ENCODE results near the gene TNFAIP8L3.

Gene TNFAIP8L3

DNA sequence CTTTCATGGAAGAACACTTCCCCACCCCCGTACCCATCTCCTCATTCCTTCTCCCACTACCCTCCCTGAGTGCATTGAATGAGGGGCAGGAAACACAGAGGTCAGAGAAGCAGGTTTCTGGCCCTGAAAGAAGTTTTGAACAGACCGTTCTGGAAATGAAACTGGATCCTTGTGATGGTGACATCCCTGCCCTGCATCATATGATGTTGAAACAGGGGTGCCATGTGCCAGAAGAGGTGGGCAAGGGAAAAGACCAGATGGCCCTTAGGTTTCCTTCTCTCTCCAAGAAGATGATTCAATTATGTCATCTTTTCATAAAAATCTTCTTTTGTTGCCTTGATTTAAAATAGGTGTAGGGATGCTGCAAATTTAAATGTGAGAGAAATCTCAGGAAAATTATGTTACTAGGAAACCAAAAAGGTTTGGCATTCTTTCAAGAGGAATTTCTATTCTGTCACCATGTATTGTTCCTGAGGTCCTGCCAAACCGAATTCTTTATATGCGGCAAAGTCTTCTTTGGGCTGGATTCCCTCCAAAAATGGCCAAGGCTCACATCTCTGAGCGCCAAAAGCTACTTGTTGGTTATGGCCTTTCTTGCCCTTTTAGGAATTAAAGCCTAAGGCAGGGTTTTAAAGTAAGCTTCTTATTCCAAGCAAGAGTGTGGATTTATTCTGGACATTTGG, 19.9 kb upstream of the TNFAIP8L3 start:
- no peak for DNase-seq

DNA sequence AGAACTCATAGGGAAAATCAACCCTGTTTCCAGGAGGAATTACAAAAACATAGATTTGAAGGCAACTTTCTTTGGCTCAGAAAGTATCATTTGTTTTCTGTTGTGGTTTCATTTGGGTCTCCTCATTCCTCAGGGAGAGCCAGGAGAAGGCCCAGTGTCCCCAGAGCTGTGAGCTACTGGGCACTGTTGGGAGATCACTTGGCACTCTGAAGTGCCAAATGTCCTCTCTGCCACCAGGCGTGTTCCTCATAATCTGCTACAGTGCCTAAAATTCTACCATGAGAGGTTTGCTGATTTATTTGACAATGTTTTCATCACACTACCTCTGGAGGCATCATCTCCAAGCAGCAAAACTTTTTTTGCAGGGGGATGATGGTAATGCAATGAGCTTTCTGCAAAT, 17.4 kb upstream of the TNFAIP8L3 start:
- no peak for DNase-seq

DNA sequence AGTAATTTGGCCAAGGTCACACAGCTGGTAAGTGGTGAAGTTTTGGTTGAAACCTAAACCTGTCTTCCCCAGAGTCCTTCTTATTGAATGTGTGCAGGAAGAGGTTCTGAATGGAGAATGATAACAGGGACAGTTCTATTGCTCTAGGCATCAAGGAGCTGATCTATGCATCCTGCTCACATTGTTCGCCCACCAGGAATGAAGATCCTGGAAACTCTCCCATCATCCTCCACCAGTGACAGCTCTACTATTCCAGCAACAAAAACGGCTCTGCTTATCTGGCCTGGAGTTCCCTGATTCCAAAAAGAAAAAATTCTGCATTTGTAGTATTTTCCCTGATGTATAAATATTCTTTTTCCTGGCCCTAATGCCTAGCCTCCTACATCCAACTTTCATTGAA, 16.4 kb upstream of the TNFAIP8L3 start:
- DNase-seq = no peak

DNA sequence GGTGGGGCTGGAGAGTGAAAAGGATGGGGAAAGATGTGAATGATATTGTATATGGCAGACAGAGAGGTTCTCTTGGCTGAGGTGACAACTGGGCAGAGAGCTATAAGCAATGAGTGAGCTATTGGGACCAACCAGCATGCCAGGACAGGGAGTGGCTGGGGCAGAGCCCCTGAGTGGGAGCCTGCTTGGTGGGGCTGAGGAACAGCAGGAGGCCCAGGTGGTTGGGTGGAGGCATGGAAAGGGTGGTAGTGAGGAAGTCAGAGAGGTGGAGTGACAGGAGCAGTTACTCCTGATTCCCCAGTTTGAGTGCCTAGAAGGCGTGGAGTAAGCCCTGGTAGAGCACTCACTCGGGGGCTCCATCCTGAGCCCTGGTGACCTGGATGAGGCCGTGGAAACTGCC, 15.5 kb upstream of the TNFAIP8L3 start:
- DNase-seq = no peak

DNA sequence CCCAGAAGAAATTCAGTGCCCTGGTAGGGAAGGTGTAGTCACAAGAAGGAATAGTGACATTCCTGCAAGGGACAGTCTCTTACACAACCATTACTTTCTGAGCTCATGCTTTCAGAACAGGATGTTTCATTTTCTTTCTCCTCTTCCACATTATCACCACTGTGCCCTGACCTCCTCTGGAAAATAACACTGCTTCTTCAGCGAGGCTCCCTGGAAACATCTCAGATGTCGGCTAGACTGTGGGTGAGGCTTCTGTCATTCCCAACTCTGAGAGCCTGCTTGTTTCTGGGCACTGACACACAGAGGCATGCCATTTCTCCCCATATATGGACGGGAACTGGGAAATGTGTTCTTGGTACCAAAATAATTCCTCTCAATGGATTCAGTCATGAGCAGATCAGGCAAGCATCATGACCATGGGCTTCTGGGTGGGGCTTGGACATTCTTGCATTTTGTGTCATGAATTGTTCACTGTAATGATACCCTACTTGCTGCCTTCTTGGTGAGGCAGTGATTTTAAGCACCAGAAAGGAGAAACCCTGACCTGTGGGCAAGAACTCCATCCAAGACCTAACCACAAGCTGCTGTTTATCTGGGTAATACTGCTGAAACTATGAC, 14.3 kb upstream of the TNFAIP8L3 start:
- no peak for DNase-seq

DNA sequence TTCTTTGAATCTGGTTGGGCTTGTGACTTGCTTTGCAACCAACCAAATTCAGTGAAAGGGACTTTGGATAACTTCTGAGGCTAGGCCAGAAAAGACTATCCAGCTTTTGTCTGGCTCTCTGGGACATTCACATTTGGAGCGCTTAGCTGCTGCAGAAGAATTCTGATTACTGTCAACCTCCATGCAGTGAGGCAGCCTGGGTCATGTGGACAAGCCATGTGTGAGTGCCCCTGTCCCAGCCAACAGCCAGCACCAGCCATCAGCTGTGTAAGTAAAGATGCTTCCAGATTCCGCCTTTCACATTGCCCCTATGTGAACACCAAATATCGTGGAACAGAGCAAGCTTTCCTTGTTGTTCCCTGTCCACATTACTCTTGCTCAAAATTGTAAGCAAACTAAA, 12.9 kb upstream of the TNFAIP8L3 start:
- DNase-seq = no peak

DNA sequence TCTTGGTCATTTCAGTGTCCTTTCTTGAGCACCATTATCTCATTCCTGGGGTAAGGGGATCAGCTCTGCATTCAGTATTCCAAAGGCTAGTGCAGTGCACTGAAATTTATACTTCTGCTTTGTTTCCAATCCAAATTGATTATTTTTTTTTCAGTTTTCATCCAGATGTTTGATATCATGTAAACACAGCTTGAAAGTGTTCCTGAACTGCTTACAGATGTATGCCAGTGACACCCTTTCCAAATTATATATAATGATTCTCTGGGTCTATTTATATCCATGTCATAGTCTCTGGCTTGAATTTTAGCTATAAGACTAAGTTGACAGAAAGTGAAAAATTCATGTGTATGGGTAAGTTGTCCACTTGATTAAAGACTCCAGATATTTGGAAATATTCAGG, 11.8 kb upstream of the TNFAIP8L3 start:
- DNase-seq = no peak

DNA sequence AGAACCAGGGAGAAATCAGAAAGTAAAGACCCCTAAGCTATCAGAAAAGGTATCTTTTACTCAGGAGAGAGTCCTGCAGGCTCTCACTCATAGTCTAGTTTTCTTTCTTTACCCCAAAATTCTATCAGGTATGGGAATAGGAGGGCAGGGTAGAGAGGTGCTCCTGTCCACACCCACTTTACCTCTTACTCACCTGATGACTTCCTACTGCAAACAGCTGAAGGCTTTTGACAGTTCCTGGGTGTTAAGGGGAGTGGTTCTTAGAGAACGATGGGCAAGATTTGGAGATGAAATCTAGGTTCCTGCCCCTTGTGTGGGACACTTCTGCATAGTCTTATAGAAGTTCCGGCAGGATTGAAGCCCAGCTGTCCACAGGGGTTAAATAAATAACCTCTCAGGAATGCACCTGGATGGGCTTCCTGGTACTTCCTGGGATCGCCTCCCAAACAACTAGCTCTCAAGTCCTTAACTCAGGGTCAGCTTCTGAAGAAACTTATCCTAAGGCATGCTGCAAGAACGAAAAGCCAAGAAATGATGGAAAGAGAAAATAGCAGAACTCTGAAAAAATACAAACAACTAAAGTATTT, 10.8 kb upstream of the TNFAIP8L3 start:
- no peak for DNase-seq

DNA sequence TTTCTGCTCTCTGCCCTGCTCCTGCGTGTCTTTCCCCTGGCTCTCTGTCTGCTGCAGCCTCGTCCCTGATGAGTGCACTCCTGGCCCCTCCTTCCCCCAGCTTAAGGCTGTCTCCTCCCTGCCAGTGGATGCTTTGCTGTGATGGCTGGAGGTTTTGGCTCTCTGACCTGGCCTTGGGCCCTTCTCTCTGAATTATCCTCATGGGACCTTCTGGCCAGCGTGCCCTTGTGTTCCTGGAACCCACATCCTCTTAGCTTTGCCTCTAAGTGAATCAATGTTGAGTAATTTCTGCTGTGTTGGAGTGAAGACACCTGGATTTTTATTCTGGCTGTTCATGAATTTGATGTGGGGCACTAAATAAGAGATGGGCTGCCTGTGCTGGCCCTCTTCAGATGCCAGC, 9.8 kb upstream of the TNFAIP8L3 start:
- no peak for DNase-seq

DNA sequence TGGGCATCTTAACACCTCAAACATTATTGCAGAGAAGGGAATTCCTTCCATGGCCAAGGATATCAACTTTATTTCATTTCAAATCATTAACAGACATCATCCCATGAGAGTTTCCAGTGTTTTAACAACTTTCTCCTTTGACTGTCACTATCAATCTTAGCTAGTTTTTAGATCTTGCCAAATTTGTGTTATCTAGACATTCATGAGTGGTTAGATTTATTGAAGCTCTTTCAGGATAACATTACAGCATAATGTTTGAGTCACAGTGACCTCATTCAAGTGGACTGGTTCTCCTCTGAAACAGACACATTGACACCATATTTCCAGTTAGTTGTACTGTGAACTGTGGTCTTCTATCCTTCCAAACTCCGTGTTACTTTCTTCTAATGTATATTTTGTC, 8.6 kb upstream of the TNFAIP8L3 start:
- DNase-seq = no peak

DNA sequence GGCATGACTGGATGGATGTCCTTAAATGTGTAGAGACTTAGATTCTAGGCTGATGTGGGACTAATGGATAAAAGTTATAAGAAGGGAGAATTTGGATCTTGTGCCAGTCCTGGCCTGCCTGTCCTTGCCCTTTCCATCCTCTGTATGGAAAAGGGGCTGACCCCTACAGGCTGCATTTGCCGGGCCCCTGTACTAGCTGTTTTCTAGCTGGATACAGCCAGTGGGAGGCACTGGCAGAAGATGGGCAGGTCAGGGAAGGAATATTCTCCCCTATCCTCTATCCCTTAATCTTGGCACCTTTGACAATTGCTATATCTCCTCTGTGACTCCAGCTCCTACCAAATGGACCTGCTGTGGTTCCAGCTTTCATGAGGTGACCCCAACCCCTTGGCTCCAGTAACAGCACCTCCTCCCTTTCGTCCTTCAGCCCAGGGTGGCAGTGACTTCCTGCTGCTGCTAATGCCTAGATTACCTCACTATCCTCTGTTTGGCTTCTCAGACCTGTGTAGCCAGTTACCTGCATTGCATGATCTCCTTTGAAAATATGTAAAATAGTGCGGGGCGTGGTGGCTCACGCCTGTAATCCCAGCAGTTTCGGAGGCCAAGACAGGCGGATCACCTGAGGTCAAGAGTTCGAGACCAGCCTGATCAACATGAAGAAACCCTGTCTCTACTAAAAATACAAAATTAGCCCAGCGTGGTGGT, 6.2 kb upstream of the TNFAIP8L3 start:
- no peak for DNase-seq

DNA sequence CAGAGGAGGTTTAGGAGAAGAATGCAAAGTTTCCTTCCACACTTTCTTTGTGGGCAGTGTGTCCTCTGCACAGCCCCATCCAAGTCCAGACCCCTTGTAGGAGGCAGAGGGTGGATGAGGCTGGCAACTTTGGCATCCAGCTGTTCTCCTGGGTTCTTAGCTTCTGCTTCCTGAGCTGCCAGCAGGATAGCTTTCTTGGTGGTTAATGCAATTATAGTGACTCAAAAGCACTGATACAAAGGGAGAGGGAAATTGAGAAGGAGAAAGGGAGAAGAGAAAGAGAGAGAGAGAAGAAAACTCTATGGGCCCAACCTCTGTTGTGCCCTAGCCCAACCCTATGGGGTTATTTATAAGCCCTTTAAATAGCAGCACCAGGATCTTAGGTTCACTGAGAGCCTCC, 4.5 kb upstream of the TNFAIP8L3 start:
- DNase-seq = no peak

DNA sequence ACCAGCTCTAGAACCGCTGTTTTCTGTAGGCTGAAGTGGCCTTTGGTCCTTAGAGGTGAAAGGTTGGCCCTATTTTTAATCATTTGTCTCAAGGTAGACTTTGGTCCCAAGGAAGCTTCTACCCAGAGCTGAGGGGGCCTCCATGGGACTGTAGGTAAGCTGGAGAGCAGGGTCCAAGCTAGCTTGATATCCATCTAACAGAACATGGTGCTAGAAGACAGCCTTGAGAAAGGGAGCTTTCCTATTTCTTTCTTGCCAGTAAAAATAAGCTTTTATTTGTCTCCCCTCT, 3.6 kb upstream of the TNFAIP8L3 start:
- DNase-seq = no peak

DNA sequence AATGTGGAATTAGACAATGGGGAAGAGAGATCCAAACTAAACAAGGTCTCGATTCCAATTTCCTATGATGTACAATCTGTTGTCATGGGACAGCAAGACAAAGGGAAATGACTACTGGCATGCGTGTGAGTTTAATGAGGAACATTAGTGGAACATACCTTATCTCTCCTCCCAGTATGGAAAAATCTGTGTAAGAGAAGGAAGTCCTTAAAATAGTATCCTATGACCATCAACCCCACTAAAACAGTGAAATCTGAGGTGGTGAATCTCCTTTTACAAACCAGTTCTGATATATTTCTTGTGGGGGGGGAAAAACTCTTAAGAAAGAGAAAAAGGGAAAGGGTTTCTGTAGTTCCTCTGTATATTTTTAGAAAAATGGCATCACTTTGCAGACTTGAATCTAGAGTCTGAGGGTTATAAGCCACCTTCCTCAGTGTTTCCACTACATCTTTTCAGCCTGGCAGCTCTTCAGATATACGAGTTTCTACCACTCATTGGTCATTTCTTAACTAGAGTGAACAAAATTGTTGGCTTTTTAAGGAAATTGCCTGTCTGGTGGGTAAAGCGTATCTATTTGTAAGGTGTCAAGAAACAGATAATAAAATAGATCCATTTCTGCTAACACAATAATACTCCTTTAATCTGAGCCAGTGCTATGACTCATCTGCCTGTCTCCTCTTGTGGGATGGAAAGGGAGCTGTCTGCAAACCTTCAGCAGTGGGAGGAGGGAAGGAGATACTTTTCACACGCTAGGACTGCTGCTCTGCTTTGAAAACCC, 3.0 kb upstream of the TNFAIP8L3 start:
- no peak for DNase-seq

DNA sequence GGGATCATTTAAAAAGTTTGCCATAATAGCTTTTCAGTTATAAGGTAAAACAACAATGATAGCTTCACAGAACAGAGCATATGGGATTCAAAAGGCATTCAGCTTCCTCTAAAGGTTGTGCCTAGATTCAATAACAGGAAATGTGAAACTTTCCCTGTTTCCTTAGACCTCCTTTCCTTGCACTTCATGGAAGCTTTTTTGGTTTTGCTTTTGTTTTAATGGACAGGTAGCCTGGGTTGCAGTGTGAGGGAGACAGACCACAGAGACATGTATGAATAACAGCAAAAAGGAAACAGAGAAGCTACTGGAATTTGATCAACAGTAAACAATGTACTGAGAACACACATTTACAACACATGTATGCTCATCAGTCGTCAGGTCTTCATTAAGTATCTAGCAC, 2.3 kb upstream of the TNFAIP8L3 start:
- no peak for DNase-seq

DNA sequence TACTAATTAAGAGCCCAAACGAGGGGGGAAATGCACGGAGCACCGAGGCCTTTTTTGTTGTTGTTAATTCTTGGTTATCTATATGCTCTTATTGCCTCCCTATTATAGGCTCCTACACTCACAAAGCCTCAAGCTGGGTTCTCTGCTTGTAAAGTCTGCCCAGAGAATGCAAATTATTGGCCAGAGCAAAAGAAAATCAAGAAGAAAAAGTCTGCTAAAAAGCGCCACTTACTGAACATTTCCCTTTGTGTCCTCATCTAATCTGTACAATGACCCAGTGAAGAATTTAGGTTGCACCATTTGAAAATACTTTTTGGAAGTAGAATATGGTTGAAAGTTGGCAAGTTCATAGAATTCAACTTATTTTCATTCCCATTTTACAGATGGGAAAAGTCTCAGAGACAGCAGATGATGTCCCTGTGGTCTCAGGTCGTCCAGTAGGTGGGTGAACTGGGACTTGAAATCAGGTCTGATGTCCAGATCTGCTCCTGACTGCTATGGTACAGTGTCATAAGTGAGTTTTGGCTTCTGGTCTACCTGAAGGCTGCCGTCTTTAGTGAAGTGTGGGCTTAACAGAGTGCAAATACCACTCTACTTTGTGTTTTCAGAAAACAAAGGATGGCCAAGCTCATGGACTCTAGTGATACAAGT, 1.1 kb upstream of the TNFAIP8L3 start:
- DNase-seq = no peak

DNA sequence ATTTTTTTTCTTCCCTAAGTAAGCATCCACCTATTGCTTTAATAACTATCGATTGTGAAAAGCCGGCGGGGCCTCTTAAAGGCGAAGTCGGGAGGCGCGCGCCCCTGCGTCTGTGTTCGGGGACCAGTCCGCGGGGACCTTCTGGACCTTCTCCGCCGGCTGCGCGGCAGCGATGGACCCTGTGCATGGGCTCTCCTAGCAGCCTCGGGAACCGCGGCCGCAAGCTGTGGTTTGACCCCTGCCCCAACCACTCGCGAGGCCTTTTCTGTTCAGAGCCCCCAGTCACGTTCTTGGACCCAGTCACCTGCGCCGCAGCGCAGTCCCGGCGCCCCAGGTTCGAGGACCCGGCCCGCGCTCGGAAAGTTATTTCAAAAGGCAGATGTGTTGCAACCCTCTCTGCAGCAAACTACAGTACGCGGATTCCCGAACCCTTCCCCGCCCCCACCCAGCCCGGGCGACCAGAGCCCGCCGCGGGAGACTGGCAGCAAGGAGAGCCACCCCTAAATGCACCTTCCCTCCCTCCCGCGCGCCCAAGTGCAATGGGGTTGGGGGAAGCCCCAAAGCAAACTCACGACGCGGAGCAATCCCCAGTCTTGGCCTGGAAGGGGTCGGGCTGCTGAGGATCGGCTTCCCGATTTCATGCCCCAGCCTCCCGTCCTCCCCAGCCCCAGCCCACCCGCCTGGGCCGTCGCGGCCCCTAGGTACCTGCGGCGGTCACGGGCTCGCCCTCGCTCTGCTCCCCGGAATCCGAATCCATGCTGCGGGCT, 684 bp downstream of the TNFAIP8L3 start:
- no peak for DNase-seq

DNA sequence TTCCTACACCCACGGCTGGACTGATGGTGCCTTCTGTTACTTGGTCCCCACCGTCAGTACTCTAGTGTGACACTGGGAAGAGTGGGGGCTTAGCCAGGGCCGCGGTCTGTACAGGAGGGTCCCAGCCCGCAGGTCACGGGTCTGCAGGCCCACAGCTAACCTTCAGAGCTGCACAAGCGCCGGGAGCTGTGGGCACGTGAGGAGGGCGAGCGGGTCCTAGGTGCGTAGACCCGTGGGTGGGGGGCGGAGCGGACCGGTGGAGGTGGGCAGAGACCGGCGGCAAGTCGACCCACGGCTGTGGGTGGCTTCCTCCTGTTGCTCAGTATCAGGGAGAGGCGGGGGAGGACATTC, 1.2 kb downstream of the TNFAIP8L3 start:
- no peak for DNase-seq

DNA sequence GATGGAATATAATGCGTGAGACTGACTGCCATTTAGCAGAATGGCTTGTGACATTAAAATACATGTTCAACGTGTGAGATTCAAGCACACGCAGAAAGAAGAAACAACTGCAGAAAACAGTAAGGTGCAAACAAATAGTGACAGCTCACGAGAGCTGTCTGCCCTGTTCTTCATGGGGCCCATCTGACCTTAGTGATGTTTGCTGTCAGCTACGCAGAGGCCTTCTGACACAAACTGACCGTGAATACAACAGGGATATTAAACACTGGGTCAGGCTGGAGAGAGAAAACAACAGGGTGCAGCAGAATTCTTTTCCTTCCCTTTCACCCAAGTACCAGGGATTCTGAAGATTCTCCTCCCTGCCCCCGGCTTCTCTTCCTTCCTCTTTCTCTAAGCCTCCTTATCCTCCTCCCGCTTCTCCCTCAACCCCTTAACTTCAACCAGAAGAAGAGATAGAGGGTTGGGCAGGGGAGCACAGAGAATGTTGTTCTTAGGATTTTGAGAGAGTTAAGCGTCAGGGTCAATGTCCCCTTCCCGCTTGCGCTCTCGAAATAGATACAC, 2.1 kb downstream of the TNFAIP8L3 start:
- no peak for DNase-seq

DNA sequence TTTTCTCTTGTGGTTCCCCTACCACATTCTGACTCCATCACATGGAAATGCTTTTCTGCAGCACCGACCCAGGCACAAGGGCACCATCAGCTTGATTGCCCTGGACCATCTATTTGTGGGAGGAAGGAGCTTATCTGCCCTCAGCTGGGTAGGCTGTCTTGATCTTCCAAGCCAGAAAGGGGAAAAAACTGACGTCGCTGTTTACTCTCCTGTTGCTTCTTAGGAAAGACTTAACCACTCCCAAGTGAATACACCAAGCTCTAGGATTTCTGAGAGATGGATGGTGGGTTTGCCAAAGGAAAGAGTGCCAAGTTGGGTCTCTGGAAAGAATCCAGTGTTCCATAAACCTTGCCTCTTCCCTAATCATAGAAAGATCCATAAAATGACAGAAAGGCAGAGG, 4.0 kb downstream of the TNFAIP8L3 start:
- no peak for DNase-seq

DNA sequence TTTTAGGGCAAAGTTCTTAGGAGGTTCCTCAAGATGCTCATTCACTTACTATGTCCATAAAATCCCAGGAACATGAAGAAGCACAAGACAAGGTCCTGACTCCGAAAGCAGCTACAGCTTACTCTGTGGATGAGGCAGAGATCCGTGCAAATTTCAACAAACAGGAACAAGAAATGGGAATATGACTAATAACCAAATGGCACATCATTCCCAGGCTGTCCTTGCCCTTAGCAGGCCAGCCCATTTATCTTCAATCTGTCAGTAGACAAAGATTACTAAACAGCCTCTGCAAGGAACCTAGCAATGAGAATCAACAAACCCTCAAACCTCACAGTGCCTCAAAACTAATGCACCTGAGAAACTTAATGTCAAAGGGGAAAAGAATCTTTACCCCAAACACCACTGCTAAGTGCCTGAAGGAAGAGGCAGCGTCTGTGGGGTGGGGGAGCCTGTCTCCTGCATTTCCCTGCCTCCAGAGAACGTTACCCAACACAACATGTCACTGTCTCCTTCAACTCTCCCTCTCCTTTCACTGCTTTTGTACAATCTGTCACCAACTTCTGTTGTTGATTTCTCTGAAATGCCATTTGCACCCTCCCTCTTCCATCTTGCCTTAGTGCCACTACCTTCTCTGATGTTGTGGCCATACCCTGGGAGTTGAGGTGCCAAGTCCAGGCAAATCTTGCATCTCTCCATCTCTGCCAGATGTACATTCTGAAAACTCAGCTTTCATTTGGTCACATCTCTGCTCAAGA, 4.8 kb downstream of the TNFAIP8L3 start:
- no peak for DNase-seq

All from CD4-positive, alpha-beta T cell treated with Interleukin-17A for 4 hours (primary cell).